PC-3 (cell line): Measurements from ENCODE around the gene ERICH3.

Experiments
- EZH2 ChIP-seq: fragments of 300-600 bp; sonication (generic); IDR thresholded peaks from one replicate; pipeline ENCODE4 v1.6.1; 2017; ENCODE audit warnings: antibody characterized with exemption, mild to moderate bottlenecking, low read length; ENCODE audit not compliant: unreplicated experiment
- EZH2phosphoT487 ChIP-seq: fragments of 300-600 bp; sonication (generic); IDR thresholded peaks from 2 replicates; pipeline ENCODE4 v1.6.1; 2018; ENCODE audit warnings: mild to moderate bottlenecking, antibody characterized with exemption, low read length, borderline replicate concordance
- TF ChIP-seq, protein P1 (sequence below): fragments of 300-600 bp; sonication (generic); conservative IDR thresholded peaks from 2 replicates; pipeline ENCODE4 v1.5.1; 2017; ENCODE audit warnings: antibody characterized with exemption, low read depth, mild to moderate bottlenecking, low read length

- TF ChIP-seq, protein P1, sequence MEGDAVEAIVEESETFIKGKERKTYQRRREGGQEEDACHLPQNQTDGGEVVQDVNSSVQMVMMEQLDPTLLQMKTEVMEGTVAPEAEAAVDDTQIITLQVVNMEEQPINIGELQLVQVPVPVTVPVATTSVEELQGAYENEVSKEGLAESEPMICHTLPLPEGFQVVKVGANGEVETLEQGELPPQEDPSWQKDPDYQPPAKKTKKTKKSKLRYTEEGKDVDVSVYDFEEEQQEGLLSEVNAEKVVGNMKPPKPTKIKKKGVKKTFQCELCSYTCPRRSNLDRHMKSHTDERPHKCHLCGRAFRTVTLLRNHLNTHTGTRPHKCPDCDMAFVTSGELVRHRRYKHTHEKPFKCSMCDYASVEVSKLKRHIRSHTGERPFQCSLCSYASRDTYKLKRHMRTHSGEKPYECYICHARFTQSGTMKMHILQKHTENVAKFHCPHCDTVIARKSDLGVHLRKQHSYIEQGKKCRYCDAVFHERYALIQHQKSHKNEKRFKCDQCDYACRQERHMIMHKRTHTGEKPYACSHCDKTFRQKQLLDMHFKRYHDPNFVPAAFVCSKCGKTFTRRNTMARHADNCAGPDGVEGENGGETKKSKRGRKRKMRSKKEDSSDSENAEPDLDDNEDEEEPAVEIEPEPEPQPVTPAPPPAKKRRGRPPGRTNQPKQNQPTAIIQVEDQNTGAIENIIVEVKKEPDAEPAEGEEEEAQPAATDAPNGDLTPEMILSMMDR: no peak
- no peak for TF ChIP-seq EZH2
- no peak for TF ChIP-seq EZH2phosphoT487
These were observed 20.9 kb downstream of the ERICH3 start for GRCh38 chr1:74652711-74653139.
